Suprapubic skin (tissue), 3 donors: ENCODE results near the gene KDM5A.

Source experiments
- CTCF ChIP-seq, 2 donors: fragments of 200-600 bp in 1 of 2; fragments of 450-650 bp in 1 of 2; sonication (generic) in 1 of 2; IDR thresholded peaks; one replicate each; pipeline ENCODE4 v1.5.1; 2016 to 2019; ENCODE audit warnings: antibody characterized with exemption in 2 of 2, mild to moderate bottlenecking in 1 of 2, moderate library complexity in 1 of 2
- POLR2A ChIP-seq, 2 donors: fragments of 450-650 bp; IDR thresholded peaks; one replicate each; pipeline ENCODE4 v1.6.1; 2017; ENCODE audit warnings: antibody characterized with exemption in 2 of 2, mild to moderate bottlenecking in 2 of 2, moderate library complexity in 2 of 2

- TF ChIP-seq CTCF (IDR thresholded peaks at IDR 0.05) (no peak), POLR2A (IDR thresholded peaks at IDR 0.05) (no peak)
These were observed 70.2 kb downstream of the KDM5A start for GRCh38 chr12:318759-319515.
